A673 (cell line): Measurements from ENCODE around the gene EVX2.

ENCODE experiments used
- CTCF ChIP-seq: fragments of 300-800, 200-600 bp; sonication (generic); conservative IDR thresholded peaks from 2 replicates; pipeline ENCODE4 v1.5.1; 2017; ENCODE audit warnings: low read depth, mild to moderate bottlenecking, antibody characterized with exemption, low read length, moderate library complexity, mixed read lengths
- EZH2 ChIP-seq: fragments of 200-600 bp; sonication (generic); IDR thresholded peaks from 2 replicates; pipeline ENCODE4 v1.6.1; 2017; ENCODE audit warnings: borderline replicate concordance, low read depth, mild to moderate bottlenecking, mixed read lengths, antibody characterized with exemption, low read length; ENCODE audit not compliant: poor library complexity, severe bottlenecking

DNA sequence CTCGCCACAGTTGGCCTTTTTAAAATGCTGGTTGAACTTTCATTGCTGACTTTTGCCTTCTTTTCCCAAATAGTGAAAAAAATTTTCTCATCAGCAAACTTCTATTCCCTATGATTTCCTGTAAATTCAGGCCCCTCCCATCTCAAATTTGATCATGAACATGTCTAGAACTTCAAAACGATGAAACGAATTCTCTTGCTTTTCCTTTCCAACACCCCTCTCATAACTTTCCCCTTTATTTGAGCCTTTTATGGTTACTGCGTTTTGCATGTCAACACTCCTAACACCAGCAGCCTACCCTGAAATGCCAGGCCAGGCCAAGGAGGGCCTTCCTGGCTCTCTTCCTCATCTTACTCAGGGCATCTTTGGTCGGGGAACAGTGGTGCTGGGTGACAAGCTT is 7.1 kb upstream of the EVX2 start:
- no peak for TF ChIP-seq EZH2
- no peak for TF ChIP-seq CTCF
